GM06990 (cell line): ENCODE measurements around the gene EEF1A1.
A peak's percentile ranks its signal among the peaks of the same experiment; 100 is the strongest.
"Not testable (repeated sequence)": the region's sequence is repeated elsewhere in the genome, so short reads cannot be mapped to it uniquely, and the experiment has no call there.

Source experiments
- DNase-seq: peaks from one replicate; pipeline ENCODE4 v3.0.0-alpha.2; 2011; ENCODE audit not compliant: insufficient read length; ENCODE audit errors: extremely low read depth
- H3K27me3 ChIP-seq: replicated peaks from 2 replicates; pipeline ENCODE4 v1.6.0; 2011; ENCODE audit warnings: low read length; ENCODE audit not compliant: control insufficient read depth, insufficient read depth
- H3K36me3 ChIP-seq: 2 replicates; pipeline ENCODE4 v1.5.1; 2011; ENCODE audit warnings: low read length; ENCODE audit not compliant: control insufficient read depth, insufficient read depth
- H3K4me3 ChIP-seq: replicated peaks from 2 replicates; pipeline ENCODE4 v1.5.1; 2011; ENCODE audit warnings: low read depth, mild to moderate bottlenecking, control low read depth, low read length
- CTCF ChIP-seq: IDR thresholded peaks from 2 replicates; pipeline ENCODE4 v1.5.1; 2011; ENCODE audit warnings: low read length, control low read depth, mild to moderate bottlenecking, inconsistent platforms; ENCODE audit not compliant: insufficient read depth, poor library complexity, severe bottlenecking

The EEF1A1 gene

GRCh38 chr6:73525546-73526330 is 4.9 kb upstream of the EEF1A1 start:
- no peak for DNase-seq
- no peaks in the 10 kb centered on the region for H3K36me3 ChIP-seq
- no peak for TF ChIP-seq CTCF
- H3K4me3 ChIP-seq, result no peak overlapping the region
- H3K27me3 ChIP-seq, result no peaks in the 10 kb centered on the region

GRCh38 chr6:73523434-73524123 is 2.7 kb upstream of the EEF1A1 start:
- Histone ChIP-seq H3K36me3 (peaks cover 9% of the 10 kb centered on the region), H3K4me3 (peak overlapping the region; percentile 96), H3K27me3 (no peaks in the 10 kb centered on the region)
- peak; percentile 89 for DNase-seq
- TF ChIP-seq CTCF, result no peak

GRCh38 chr6:73521351-73521985 is 636 bp upstream of the EEF1A1 start:
- peak overlapping the region; percentile 96 for H3K4me3 ChIP-seq
- H3K27me3 ChIP-seq, result no peaks in the 10 kb centered on the region
- TF ChIP-seq CTCF, result no peak
- peaks cover 15% of the 10 kb centered on the region for H3K36me3 ChIP-seq
- no peak for DNase-seq

GRCh38 chr6:73519926-73520687 is 725 bp downstream of the EEF1A1 start:
- Histone ChIP-seq H3K36me3 (peaks cover 16% of the 10 kb centered on the region), H3K27me3 (no peaks in the 10 kb centered on the region), H3K4me3 (peak overlapping the region; percentile 96)
- peak; percentile 85 for DNase-seq
- no peak for TF ChIP-seq CTCF

GRCh38 chr6:73518982-73519881 is 1.6 kb downstream of the EEF1A1 start:
- peak overlapping the region; percentile 96 for H3K4me3 ChIP-seq
- not testable (repeated sequence) for H3K27me3 ChIP-seq, DNase-seq
- peaks cover 16% of the 10 kb centered on the region for H3K36me3 ChIP-seq

- H3K36me3 ChIP-seq, result peaks cover 16% of the 10 kb centered on the region
- not testable (repeated sequence) for DNase-seq, H3K27me3 ChIP-seq
- peak overlapping the region; percentile 70 for H3K4me3 ChIP-seq
These were observed 2.5 kb downstream of the EEF1A1 start for GRCh38 chr6:73518100-73518981.
